NCI-H2029 treated with DMSO at 0.1 percent for 48 hours (cell line): ENCODE results near the gene CFAP206.

ENCODE experiments used
- DNase-seq: peaks from one replicate; lab custom pipeline; 2025; lab: John Stamatoyannopoulos, UW

CFAP206 gene

GRCh38 chr6:87407901-87408720 lies at the start of gene CFAP206:
TSS of gene CFAP206 (plus strand) at chr6:87407972. CDS start at chr6:87409840, 1,868 bp downstream.
- DNase-seq = peak; percentile 92

DNA sequence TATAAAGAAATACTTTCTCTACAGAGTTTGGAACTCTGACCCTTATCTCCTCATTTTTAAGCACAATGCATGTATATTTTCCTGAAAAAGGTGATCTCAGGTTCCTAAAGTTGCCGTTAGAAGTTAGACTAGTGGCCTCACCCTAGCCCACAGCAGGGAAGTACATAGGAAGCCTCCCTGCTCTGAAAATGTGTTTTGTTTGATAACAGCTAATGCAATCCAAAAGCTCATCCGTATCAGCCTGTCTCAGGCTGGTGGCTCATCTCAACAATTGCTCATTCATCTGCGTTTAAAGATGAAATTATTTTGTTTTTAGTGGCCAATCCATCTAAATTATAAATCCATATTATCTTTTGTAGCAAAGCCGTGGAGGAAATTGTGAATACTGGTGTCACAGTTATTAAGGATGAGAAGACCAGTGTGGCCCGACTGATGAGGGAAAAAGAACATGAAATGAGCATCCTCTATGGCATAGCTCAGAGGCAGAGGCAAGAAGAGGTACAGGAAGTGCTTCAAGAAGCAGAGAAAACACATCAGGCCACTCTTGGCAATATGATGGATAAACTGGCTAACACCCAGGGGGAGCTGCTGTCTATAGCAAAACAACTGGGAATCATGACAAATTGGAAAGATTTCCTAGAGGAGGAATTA lies 43.0 kb upstream of the CFAP206 start:
- no peak for DNase-seq

DNA sequence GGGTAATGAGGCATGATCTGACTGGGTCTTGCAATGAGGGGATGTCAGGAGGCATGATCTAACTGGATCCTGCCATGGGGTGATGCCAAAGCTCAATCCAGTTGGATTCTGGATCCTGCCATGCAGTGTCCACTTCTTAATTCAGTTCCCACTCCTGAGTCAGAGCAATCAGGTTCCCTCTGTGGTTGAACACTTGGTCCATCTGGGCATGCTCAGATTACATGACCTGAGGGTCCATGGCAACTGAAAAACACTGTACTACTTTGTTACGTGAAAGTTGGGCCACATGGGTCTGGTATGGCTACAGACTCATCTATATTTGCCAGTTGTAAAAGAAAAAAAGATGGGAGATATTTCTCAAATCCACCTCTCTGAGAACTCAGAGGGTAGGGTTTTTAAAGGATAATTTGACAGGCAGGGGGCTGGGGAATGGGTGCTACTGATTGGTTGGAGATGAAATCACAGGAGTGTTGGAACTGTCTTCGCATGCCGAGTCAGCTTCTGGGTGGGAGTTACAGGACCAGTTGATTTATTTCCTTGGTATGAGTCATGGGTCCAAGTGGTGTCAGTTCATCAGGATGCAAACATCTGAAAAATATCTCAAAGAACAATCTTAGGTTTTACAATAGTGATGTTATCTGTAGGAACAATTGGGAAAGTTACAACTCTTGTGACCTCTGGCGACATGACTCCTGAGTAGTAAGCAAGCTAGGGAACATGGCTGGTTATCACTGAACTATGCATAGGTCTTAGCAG lies 41.5 kb upstream of the CFAP206 start:
- DNase-seq = no peak

- no peak for DNase-seq
These were observed 40.9 kb upstream of the CFAP206 start for GRCh38 chr6:87366899-87367298.

- no peak for DNase-seq
These were observed 34.4 kb upstream of the CFAP206 start for GRCh38 chr6:87373377-87373776.

DNA sequence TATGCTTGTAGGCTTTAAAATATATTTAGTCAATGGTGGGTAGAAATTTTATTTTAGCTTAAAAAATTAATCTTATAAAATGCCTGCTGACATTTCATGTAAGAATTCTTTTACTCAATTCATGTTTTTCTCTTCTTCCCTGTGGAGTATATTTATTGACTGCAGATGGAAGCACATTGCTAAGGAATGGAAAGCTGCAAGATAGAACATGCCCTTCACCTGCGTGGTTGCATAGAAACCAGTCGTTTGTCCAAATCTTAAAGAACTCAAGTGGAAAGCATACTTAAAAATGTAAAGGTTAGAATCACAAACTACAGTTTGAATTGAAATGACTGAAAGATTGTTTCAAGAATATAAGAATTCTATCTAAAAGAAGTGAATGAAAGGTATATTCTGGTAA lies 32.5 kb upstream of the CFAP206 start:
- DNase-seq = no peak

DNA sequence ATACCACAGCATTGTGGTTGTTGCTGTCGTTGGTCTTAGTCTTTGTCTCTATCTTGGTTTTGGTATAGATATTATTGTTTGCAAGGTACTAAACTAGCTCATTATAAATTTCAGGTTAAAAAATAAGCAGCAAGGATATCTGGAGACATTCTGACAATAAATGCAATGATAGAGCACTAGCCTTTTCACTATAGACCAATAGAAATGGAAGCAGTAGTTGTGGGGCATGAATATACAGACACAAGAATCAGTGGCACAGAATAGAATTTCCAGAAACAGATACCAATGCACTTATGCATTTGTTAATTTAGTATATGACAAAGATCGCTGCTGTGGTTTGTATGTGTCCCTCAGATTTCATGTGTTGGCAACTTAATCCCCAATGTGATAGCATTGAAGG lies 31.1 kb upstream of the CFAP206 start:
- DNase-seq = no peak

DNA sequence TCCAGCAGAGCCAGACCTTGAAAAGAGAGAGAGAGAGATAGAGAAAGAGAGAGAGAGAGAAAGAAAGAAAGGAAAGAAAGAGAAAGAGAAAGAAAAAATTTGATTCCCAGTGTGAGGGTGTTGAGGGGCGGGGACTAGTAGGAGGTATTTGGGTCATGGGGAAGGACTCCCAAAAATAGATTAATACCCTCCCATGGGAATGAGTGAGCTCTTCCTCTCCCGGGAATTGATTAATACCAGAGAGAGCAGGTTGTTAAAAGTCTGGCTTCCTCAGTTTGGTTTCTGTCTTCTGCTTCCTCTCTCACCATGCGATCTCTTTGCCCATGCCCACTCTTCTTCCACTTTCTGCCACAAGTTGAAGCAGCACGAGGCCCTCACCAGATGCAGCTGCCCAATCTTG lies 28.8 kb upstream of the CFAP206 start:
- DNase-seq = no peak

- no peak for DNase-seq
These were observed 24.9 kb upstream of the CFAP206 start for GRCh38 chr6:87382861-87383260.

DNA sequence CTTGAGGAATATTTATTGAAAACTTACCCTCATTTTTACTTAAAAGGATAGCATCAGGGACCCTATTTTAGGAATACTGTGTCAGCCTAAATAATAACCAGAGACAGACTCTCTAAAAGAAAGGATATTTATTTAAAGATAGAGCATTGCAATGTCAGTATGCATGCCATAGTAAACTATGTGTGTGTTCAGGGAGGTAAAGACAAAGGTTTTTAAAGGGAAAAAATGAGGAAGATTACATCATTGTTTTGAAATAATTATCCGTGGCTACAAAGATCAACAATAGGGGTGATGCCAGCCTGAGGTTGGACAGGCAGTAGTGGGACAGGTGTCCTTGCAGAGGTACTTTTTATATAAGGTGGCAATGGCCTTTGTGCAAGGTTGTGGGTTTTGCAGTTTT lies 23.7 kb upstream of the CFAP206 start:
- no peak for DNase-seq

GRCh38 chr6:87384449-87384848 lies 23.3 kb upstream of the CFAP206 start:
- no peak for DNase-seq

DNA sequence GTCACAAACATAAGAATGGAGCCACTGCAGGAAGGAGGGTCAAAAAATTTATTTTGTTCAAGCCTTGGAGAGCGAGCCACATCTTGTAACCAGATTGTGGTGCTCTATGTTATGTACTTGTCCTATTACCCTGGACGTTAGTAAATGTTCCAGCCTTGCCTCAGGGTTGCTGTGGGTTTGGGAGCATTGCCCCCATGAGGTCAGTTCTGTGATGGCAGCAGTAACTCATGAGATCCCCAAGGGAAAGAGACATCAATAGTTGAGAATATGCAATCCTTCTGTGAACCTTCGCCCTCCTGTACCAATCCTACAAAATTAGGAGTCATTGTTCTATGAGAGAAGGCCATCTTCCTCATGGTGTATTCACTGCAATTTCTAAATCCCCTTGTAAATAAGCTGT lies 16.4 kb upstream of the CFAP206 start:
- peak; percentile 8 for DNase-seq

DNA sequence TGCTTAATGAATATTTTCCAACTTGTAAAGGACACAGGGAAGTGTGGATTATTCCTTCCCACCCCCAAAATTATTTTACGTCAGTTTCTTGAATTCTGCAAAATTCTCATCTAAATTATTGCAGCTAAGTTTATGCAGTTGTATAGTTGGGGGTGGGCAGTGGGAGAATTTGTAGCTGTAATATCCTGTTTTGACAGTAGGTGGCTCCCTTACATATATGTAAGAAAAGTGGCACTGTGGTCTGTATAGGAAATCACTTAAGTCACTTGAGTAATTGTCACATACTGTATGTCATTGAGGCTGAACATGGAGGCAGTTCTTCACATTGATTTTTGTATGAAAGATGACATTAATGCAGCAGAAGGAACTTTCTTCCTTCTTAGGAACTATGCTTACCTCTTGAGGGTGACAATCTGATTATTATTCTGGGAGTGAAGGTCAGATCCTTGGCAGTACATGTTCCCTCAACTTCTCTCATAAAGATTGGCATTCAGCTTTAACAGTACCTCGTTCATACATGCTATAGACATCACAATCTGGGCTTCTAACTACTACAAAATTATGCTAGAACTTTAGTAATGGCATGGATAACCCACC lies 14.6 kb upstream of the CFAP206 start:
- DNase-seq = peak; percentile 54

GRCh38 chr6:87395431-87395830 lies 12.3 kb upstream of the CFAP206 start:
- DNase-seq = no peak

GRCh38 chr6:87396595-87397392 lies 11.0 kb upstream of the CFAP206 start:
- DNase-seq = peak; percentile 86

- no peak for DNase-seq
These were observed 10.1 kb upstream of the CFAP206 start for GRCh38 chr6:87397656-87398055.

DNA sequence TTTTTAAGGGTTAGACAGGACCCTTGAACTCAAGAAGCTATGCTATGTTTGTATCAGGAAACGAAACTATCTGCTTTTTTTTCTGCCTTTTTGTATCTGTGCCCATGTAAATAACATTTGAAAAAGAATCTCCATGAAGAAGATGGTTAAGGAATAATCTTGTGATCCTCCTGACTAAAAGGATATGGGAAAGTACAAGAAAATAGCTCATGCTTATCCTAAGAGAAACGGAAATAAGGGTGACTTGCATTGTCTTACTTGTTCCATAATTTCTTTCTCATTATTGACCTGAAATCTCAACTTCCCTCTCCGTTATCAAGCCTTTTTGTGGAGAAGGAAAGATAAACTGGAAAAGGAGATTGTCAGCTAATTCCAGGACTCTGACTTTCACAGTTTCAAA lies 5.9 kb upstream of the CFAP206 start:
- no peak for DNase-seq

- peak; percentile 34 for DNase-seq
These were observed 241 bp upstream of the CFAP206 start for GRCh38 chr6:87407561-87407900.

DNA sequence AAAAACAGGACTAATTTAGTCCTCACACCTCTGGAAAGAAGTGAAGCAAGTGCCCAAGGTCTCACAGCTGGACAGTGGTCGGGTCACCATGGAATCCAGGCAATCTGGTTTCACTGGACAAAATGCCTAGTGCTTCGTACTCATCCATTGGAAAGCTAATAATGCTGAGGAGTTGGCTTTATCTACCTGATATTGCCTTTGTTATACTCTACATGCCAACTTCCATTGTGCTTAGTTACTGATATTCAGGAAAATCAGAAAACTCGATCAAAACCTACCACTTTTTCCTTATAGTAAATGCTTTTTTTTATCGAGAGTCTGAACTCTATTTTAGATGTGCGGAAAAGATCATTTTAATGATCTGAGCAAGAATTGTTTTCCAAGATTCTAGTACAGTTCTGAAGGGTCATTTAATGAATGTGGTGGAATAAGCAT lies 966 bp downstream of the CFAP206 start:
- no peak for DNase-seq

DNA sequence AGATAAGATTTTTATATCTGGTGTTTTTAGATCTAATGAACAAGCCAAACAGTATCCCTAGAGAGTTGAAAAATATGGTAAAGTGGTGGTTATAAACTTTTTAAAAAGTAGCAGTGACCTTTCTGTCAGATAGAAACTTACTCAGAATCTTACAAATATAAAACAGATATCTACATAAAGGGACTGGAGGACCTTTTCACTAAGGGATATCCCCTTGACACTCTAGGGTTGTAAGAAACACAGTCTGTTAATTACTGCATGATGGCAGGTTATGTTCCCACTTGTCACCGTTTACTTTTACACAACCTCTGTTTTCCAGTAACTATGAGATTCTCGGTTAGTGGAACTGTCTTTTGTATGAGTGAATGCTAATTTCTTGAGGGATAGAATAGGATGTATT lies 11.5 kb downstream of the CFAP206 start:
- DNase-seq = no peak

DNA sequence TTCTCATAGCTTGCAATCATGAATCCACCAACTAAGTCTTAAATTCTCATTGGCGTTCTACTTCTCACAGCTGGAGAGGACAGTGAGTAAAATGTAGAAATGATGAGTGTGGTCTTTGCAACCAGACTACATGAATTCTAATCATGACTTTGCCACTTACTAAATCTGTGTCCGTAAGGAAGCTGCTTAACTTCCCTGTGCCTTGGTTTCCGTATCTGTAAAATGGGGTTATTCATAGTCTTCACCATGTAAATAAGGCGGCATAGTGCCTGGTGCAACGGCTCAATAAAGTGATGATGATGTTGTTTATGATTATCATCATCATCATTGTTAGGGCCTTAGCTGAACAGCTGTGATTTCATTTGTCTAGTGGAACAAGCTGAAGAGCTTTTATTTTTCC lies 12.6 kb downstream of the CFAP206 start:
- no peak for DNase-seq

DNA sequence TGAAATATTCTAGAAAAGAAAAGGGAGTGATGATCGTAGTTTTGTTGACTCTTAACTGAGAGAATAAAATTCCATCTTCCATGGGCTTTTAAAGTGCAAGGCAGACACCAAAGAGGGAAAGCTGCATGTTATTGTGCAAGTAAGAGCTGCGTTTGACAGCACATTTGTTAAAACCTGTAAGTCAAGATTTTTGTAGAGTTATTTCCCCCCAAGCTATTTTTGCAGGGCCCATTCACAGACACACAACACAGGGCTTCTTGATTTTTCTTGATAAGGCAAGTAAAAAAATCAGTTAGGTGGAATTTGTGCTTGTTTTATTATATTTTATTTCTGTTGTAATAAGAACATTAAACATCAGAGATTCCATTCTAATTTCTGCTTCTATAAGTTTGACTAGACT lies 13.8 kb downstream of the CFAP206 start:
- no peak for DNase-seq
